HG02870 (cell line): ENCODE data around the gene RBM10.

Experiments
- ATAC-seq: cut with Tn5 transposase; IDR thresholded peaks from one replicate; pipeline ENCODE4 v1.9.1; 2021; ENCODE audit warnings: mild to moderate bottlenecking, moderate library complexity; ENCODE audit not compliant: unreplicated experiment

RBM10 gene

GRCh38 chrX:47232197-47232802 lies 87.3 kb downstream of the RBM10 start:
- ATAC-seq = no peak

DNA sequence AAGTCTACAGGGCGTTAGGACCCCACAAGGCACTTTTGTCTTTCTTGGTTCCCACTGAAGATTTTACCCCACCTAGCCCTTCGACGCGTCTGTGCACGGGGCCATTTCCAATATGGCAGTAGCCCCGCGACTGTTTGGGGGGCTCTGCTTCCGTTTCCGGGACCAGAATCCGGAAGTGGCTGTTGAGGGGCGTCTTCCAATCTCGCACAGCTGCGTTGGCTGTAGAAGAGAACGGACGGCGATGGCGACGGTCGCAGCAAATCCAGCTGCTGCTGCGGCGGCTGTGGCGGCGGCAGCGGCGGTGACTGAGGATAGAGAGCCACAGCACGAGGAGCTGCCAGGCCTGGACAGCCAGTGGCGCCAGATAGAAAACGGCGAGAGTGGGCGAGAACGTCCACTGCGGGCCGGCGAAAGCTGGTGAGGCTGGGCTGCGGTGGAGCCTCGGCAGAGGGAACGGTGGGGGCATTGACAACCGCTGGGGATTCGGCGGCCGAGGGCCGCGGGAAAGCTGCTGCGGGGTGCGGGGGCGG lies 87.8 kb downstream of the RBM10 start, which contains the start of gene USP11:
USP11 (plus strand) TSS at position 207 of the 530 bp plus-strand sequence; CDS start at position 242, 35 bp downstream.
- ATAC-seq = peak; percentile 7

DNA sequence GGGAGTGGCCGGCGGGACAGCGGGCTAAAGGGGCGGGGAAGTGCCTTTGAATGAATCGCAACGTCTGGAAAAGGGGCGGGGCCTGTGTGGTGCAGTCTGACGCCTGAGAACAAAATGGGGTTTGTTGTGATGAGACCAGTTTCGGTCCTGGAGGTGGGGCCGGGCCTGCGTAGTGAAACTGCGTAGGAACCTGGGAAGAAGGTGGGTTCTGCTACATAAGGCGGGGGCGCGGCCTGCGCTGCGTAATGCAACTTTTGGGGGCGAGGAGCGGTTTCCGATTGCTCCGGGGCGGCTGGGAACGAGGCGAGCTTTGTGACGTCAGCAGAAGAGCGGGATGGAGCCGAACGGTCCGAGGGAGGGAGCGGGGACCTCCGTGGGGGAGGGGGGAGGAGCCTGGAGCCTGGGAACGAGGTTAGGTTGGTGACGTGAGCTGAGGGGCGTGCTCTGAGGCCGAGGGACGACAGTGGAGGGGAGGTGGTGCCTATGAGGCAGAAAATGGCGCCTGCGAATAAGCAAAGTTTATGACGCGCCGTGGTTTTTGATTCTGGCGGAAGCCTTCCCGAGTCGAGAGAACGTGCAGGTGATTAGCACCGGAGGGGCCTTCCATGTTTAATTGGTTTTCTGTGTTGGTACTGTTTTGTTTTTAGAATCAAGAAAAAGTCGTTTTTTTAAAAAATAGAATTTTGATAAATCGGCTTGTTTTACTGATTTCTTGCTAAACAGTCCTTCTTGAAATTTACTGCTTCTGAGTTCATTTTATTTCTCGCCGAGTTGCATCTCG lies 88.5 kb downstream of the RBM10 start:
- peak; percentile 79 for ATAC-seq

DNA sequence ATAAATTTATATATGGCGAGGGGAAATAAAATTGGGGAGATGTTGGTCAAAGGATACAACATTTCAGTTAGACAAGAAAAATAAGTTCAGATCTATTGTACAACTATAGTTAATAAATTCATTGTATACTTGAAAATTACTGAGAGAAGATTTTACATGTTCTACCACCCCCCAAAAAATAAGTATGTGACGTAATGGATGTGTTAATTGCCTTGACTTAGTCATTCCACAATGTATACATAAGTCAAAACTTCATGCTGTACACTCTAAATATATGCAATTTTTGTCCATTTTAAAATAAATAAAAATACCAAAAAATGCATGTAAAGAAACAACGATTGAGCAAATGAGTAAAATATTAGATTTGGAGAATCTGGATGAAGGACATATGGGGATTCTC lies 89.6 kb downstream of the RBM10 start:
- no peak for ATAC-seq

DNA sequence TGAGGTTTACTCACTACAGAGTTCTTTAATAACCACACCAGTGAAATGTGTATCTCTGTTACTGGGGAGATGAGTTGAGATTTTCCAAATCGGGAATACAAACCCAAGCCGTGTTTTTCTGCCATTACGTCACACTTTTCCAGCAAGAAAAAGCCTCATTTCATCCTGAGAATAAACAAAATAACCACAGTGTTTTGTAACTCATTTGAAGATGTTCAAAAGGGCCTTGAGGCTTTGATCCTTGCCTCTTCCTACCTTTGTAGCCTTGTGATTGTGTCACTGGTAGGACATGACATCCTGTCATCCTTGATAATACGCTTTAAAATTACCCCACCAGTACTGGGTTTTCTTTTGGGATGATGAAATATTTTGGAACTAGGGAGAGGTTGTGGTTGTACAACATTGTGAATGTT lies 90.7 kb downstream of the RBM10 start:
- no peak for ATAC-seq
